Esophagus muscularis mucosa (tissue), 3 donors: ENCODE measurements around the gene BOC.

Experiments used
- CTCF ChIP-seq, 3 experiments: fragments of 200-600 bp in 2 of 3; fragments of 450-650 bp in 1 of 3; sonication (generic) in 2 of 3; IDR thresholded peaks; one replicate each; pipeline ENCODE4 v1.5.1; 2017 to 2019; ENCODE audit warnings: antibody characterized with exemption in 3 of 3, mild to moderate bottlenecking in 2 of 3, moderate library complexity in 1 of 3
- POLR2A ChIP-seq: fragments of 450-650 bp; IDR thresholded peaks from one replicate; pipeline ENCODE4 v1.6.1; 2017; ENCODE audit warnings: antibody characterized with exemption, moderate library complexity, mild to moderate bottlenecking, low read depth
- POLR2AphosphoS5 ChIP-seq, 2 donors: sonication (generic); formaldehyde crosslinking; IDR thresholded peaks; one replicate each; pipeline ENCODE4 v1.6.1; 2017; ENCODE audit warnings: antibody characterized with exemption in 2 of 2

GRCh38 chr3:113300596-113300995 is 89.2 kb downstream of the BOC start:
- TF ChIP-seq POLR2AphosphoS5 (IDR thresholded peaks at IDR 0.05) (no peak), CTCF (IDR thresholded peaks at IDR 0.05) (no peak), POLR2A (no peak)
